ENCODE results near the gene RNF222.

The RNF222 gene

DNA sequence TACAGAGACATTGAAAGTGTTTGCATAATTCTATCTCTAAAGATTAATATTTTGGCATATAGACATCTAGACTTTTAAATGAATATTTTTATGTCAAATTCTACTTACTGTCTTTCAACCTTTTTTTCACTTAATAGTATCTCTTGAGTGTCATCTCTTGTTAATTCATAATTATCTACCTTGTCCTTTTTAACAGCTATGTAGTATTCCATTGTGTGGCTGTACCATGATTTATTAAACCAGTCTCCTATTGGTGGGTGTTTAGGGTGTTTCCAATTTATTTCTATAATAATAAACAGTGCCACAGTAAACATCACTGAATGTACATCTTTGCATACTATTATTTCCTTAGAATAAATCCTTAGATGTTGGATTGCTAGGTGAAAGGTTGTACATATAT, 16.3 kb upstream of the RNF222 start:
- DNase-seq (ENCODE audit: low read depth) = no peak
- no peak overlapping the region for H3K4me3 ChIP-seq (ENCODE audit: low read depth, low read length)
- TF ChIP-seq, protein P1, sequence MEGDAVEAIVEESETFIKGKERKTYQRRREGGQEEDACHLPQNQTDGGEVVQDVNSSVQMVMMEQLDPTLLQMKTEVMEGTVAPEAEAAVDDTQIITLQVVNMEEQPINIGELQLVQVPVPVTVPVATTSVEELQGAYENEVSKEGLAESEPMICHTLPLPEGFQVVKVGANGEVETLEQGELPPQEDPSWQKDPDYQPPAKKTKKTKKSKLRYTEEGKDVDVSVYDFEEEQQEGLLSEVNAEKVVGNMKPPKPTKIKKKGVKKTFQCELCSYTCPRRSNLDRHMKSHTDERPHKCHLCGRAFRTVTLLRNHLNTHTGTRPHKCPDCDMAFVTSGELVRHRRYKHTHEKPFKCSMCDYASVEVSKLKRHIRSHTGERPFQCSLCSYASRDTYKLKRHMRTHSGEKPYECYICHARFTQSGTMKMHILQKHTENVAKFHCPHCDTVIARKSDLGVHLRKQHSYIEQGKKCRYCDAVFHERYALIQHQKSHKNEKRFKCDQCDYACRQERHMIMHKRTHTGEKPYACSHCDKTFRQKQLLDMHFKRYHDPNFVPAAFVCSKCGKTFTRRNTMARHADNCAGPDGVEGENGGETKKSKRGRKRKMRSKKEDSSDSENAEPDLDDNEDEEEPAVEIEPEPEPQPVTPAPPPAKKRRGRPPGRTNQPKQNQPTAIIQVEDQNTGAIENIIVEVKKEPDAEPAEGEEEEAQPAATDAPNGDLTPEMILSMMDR (IDR thresholded peaks at IDR 0.05; ENCODE audit: control insufficient read depth, extremely low read depth, insufficient read depth) = no peak

DNA sequence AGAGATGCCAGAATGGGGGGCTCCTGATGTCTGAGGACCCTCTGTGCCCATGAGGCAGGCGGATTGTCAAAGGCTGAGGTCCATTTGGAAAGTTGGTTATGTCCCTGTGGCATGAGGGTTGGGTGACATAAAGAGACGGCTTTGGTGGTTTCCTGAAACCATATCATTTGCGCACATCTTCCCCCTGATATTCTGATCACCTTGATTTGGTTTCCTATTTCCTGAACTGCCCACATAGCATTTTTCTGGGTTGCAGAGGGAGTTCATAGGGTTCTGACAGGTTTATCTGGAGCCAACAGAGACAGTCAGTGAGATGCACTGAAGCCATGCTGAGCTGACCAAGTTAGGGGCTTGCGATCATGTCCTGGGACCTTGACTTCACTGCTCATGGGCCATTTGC, 15.7 kb upstream of the RNF222 start:
- DNase-seq (ENCODE audit: low read depth) = no peak
- TF ChIP-seq, protein P1 (IDR thresholded peaks at IDR 0.05; ENCODE audit: control insufficient read depth, extremely low read depth, insufficient read depth) = no peak

DNA sequence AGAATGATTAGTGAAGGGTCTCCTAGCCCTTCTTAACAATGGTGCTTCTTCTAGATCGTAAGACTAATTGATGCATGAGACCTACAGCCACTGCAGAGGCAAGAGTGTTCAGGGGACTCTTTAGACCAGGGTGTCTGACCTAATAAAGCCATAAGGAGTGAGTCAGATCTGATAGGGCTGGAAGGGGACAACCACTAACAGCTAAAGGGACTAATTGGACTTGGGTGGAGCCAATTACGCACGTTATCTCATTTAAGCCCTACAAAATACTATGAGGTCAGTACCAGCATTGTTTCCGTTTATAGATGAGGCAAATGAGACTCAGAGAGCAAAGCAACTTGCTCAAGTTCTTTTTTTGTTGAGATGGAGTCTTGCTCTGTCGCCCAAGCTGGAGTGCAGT, 14.5 kb upstream of the RNF222 start:
- DNase-seq (ENCODE audit: low read depth) = no peak
- no peak overlapping the region for H3K4me3 ChIP-seq (ENCODE audit: low read depth, low read length)
- TF ChIP-seq, protein P1 (IDR thresholded peaks at IDR 0.05; ENCODE audit: control insufficient read depth, extremely low read depth, insufficient read depth) = no peak

More for the DNA sequence above, 15.7 kb upstream of the RNF222 start:
- H3K4me3 ChIP-seq (ENCODE audit: low read depth, low read length) = no peak overlapping the region

DNA sequence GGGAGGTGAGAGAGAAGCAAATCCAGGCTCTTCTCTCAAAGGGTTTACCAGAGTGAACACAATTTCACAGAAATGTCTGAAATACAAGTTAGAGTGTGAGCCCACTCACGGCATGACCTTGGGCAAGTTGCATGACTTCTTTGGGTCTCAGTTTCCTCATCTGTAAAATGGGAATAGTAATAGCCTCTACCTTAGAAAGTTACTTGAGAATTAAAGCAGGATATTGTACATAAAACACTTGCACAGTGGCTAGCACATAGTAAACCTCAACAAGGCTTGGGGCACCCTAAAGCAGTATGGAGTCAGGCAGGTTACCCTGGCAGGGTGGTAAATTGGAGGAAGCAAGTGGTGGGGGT, 13.2 kb upstream of the RNF222 start:
- H3K4me3 ChIP-seq (ENCODE audit: low read depth, low read length) = no peak overlapping the region
- DNase-seq (ENCODE audit: low read depth) = no peak
- TF ChIP-seq, protein P1 (IDR thresholded peaks at IDR 0.05; ENCODE audit: control insufficient read depth, extremely low read depth, insufficient read depth) = no peak

DNA sequence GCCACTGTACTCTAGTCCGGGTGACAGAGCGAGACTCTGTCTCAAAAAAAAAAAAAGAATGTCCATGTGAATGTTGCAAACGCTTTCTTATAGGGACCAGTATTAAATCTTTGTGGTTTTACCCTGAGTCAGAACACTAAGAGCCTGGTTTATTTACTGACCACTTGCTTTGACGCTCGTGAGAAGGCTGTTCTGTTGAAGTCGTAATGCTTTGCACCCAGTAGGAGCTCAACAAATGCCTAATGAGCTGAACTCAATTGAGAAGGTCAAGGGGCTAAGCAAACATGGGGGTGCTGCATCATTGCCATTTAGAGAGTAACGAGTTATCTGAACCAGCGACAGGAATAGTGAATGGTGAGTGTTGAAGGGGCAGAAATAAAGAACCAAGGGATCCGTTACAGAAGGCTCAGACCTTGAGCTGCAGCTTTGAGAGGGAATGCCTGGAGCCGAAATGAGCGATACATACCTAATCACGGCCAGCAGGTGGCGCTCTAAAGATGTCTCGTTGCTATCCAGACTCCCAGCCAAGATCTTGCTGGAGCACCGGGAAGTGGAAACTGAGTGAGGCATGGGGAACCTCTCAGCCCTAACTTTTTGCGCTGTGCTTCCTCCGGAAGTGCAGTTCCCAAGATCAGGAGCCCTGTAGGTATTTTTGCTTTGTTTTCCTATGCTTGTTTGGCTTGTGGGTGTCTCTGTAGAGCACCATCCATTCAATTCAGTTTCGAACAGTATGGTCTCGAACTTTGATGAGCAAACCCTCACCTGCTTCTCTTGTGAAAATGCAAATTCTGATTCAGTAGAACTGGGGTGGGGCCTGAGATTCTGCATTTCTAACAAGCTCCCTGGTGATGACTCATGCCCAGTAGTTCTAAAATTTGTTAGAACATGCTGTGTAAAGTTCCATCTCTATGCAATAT, 12.6 kb upstream of the RNF222 start:
- peak; percentile 55 for DNase-seq (ENCODE audit: low read depth)
- TF ChIP-seq, protein P1 (IDR thresholded peaks at IDR 0.05; ENCODE audit: control insufficient read depth, extremely low read depth, insufficient read depth) = peak; percentile 89
- H3K4me3 ChIP-seq (ENCODE audit: low read depth, low read length) = no peak overlapping the region

DNA sequence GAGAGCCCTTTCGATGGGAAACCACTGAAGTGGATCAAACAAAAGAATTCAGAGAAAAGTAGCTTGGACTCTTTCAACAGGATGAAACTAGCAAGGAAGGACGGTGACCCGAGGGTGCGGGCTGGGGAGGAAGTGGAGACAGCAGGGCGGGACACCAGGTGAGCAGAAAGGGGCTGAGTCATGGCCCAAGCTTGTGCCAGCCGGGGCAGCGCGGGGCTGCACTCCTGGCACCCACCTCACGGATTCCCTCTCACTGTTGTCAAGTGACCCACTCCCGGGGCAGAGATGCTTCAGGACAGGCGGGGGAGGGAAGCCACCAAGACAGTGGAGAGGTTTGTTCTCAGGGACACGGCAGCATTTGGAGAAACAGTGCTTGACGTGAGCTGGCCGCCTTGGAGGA, 10.7 kb upstream of the RNF222 start:
- H3K4me3 ChIP-seq (ENCODE audit: low read depth, low read length) = no peak overlapping the region
- TF ChIP-seq, protein P1 (IDR thresholded peaks at IDR 0.05; ENCODE audit: control insufficient read depth, extremely low read depth, insufficient read depth) = no peak
- DNase-seq (ENCODE audit: low read depth) = no peak

DNA sequence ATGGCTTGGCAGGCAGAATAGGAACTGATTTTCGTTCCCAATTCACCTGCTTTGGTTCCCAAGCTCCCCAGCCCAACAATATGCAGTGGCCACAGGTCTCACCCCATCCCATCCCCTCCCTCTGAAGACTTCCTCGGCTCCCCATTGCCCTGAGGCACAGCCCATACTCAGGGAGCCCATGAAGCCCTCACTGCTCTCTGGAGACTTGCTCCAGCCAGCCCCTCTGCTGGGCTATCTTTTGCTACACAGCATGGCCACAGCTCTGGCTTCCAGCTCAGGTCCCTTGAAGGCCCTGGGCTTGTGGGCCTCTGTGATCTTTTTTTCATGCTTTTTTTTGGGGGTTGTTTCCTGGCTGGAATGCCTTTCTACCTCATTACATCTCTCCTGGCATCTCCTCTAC, 8.5 kb upstream of the RNF222 start:
- TF ChIP-seq, protein P1 (IDR thresholded peaks at IDR 0.05; ENCODE audit: control insufficient read depth, extremely low read depth, insufficient read depth) = no peak
- no peak overlapping the region for H3K4me3 ChIP-seq (ENCODE audit: low read depth, low read length)
- no peak for DNase-seq (ENCODE audit: low read depth)

Data from LNCaP clone FGC (cell line).